C4-2B (cell line): ENCODE measurements around the gene GGA1.

ENCODE experiments used
- ZFX ChIP-seq: fragments of 450-650 bp; IDR thresholded peaks from 2 replicates; pipeline ENCODE4 v1.6.1; 2017
- TF ChIP-seq, protein P1 (sequence below): fragments of 450-650 bp; conservative IDR thresholded peaks from 2 replicates; pipeline ENCODE4 v1.5.1; 2017; ENCODE audit warnings: mild to moderate bottlenecking

DNA sequence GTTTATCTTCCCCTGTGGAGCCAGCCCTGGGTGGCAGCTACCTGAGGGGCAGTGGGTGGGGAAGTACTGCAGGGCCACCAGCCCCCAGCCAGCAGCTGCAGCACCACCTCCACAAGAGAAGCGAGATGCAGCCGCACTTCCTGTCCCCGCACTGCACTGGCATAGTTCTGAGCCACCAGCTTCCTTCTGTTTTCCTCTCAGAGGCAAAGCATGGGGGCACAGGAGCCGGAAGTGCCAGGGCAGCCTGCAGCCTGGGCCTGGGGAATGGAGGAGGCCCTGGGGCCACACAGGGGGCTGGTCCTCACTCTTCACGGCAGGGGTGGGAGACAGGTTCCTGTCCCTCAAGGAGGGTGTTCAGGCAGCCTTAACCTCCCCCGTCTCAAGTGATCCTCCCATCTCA lies 18.9 kb downstream of the GGA1 start:
- TF ChIP-seq, protein P1, sequence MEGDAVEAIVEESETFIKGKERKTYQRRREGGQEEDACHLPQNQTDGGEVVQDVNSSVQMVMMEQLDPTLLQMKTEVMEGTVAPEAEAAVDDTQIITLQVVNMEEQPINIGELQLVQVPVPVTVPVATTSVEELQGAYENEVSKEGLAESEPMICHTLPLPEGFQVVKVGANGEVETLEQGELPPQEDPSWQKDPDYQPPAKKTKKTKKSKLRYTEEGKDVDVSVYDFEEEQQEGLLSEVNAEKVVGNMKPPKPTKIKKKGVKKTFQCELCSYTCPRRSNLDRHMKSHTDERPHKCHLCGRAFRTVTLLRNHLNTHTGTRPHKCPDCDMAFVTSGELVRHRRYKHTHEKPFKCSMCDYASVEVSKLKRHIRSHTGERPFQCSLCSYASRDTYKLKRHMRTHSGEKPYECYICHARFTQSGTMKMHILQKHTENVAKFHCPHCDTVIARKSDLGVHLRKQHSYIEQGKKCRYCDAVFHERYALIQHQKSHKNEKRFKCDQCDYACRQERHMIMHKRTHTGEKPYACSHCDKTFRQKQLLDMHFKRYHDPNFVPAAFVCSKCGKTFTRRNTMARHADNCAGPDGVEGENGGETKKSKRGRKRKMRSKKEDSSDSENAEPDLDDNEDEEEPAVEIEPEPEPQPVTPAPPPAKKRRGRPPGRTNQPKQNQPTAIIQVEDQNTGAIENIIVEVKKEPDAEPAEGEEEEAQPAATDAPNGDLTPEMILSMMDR, result no peak
- no peak for TF ChIP-seq ZFX
